GM21717 (cell line): ENCODE results near the gene ZNF330.

ENCODE experiments used
- ATAC-seq: cut with Tn5 transposase; IDR thresholded peaks from one replicate; pipeline ENCODE4 v1.9.1; 2021; ENCODE audit warnings: mild to moderate bottlenecking, moderate library complexity; ENCODE audit not compliant: unreplicated experiment

Gene ZNF330

DNA sequence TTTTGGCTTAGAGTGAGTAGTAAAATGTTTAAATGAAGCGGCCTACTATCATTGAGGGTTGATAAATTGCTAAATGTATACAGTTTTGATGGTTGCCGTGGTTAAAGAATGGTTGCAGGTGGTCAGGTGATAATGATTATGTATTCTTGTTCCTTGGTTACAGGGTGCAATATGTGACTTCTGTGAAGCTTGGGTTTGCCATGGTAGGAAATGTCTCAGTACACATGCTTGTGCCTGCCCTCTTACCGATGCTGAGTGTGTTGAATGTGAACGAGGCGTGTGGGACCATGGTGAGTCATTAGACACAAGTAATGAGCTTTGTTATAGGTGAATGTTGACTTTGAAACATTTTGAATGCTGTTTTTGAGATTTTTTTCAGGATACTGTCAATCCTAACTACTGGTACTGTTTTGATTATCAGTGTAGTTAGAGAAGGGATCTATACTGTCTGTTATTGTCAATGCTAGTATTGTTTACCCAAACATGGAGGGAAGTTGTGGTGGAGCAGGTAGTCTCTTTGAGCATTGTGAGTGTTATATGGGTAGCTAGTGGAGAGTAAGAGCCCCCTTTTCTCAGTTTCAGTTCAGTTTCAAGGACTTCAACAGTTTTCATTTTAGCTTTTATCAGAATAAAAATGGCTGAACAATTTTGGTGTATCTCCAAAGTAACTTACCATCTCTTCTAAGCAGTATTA is 8.9 kb downstream of the ZNF330 start:
- ATAC-seq = no peak

DNA sequence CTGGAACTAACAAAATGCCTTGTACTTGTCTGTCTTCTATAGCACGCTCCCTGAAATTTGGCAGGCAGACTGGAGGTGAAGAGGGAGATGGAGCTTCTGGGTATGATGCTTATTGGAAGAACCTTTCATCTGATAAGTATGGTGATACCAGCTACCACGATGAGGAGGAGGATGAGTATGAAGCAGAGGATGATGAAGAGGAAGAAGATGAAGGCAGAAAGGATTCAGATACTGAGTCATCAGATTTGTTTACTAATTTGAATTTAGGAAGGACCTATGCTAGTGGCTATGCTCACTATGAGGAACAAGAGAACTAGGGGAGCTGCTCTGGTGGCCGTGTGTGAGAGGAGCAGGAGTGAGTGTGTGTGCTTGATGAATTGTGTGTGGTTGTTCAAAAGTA is 13.0 kb downstream of the ZNF330 start:
- no peak for ATAC-seq

DNA sequence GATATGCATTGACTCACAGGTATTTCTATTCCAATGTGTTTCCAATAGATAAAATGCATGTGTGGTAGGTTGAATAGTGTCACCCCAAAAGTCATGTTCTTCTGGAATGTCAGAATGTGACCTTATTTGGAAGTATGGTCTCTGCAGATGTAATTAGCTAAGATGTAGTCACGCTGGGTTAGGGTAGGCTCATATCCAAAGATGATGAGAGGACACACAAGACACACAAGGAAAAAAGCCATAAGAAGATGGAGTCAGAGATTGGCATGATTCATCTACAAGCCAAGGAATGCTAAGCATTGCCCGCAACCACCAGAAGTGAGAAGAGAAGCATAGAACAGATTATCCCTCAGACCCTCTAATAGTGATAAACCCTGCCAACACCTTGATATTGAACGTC is 17.5 kb downstream of the ZNF330 start:
- no peak for ATAC-seq

DNA sequence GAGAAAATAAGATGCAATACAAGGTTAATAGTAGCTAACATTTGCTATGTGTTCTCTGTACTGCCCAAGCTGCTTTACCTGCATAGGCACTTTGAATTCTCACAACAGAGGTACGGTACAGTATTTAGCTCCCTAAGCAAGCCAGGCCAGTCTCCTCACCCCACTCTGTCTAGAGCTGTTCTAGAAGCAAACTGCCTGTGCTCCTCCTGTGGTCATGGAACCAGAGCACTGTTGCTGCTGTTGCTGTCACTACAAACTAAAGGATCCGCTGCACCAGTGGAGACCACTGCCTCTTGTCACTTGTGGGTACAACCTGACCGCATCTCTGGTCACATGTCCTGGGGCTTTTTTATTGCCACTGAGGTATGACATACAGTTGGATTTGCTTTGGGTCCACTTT is 19.6 kb downstream of the ZNF330 start:
- ATAC-seq = peak; percentile 28

DNA sequence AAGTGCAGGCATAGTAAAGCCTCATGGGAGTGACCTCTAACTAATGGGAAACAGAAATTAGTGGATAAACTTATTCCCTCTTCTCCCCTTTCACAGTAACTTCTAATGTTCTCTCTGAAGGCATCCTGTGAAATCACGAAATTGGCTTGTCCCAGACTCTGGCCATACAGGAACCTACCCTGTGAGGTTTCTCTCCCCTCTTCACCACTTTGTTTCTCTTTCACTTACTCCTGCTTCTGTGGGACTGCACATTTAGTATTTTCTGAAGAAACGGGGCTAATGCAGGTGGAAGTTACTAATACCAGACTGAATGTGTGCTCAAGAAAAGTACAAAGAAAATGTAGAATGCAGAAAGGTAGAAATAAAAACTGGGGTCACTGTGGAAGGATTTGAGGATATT is 20.0 kb downstream of the ZNF330 start:
- ATAC-seq = peak; percentile 76

DNA sequence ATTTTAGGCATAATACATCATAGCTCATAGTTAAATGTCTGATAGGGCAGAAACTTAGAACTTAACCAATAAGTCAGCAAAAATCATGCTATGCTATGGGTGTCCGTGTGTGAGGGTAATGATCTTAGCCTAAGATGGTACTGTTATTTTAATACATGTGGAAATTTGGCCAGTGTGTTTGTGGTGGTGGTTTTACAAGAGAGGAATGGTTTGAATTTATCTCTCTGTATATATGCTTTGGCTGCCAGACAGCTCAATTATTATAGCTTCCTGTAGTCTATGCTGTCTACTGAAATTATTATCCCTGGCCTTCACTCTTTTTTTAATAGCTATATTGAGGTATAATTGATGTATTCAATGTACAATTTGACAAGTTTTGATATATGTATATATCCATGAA is 21.3 kb downstream of the ZNF330 start:
- no peak for ATAC-seq

DNA sequence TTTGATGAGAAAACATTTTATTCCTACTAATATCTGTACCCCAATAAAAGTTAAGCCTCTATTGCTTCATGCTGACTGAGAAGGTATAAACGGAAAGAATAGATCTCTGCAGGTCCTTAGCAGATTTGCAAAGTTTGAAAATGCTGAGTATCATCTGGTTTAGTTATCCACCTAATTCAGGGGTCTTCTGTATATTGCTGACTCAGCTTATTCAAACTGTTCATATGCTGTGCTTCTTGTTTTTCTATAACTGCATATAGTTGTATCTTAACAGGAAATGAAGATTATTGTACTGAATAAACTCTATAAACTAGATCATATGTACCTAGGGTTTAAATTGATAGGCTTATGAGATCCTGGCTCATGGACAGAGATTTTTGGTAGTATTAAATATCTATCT is 23.7 kb downstream of the ZNF330 start:
- no peak for ATAC-seq

DNA sequence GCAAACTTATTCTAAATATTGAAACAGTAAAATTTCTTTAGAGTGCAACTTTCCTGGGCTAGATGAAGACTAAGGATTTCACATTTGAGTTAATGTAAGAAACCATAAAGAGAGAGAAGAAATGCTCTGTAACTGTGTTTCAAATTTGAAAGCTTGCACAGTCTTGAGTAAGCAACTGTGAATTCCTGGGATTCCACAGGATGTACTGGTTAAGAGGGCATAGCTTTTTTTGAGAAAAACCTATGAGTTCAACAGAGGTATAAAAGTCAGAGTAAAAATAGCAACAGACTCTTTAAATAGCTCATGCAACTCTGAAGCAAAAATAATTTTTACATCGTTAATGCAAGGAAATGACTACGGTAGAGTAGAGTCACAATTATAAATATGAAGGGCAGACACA is 25.5 kb downstream of the ZNF330 start:
- ATAC-seq = no peak

DNA sequence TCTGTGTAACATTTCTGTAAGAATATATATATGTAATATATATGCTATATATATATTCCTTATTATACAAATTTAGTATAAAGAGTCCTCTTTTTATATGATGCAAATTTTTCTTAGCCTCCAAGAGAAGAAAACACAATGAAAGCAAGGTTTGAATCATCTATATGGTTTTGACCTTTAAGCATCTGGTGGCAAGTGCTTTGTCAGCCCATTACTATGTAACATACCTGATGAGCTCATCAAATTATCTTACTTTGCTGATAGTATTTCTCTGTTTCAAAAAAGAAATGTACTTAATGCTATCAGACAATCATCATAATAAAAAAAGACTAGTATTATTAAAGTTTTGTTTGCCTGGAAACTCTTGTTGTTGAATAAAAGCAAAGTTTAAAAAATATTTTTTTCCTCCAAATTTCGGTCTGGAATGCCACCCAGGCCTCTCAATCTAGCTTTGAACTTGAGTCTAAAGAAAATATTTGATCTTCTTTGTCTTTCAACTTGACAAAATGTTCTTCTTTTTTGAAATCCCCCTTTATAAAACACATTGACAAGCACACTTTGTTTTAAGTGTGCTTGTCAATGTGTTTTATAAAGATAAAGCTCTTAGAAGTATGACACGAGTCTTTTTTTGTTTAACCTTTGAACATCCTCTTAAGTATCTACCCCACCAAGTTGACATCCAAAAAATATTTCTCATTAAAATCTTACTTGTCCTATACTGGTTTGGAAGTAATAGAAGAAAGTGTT is 26.2 kb downstream of the ZNF330 start:
- ATAC-seq = no peak

DNA sequence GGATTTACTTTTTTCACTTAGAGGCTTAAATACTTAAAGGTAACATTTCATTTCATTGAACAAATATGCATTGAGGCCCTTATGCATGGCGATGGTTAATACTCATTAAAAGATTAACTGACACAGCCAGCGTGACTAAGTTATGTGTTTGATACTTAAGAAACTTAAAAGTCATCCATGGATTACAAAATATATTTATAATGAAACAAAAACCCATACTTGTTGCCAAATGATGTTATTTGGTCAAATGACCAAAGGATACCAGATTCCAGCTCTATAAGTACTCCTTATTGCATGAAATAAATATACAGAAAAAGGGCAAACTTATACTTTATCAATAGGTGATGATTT is 26.7 kb downstream of the ZNF330 start:
- ATAC-seq = no peak

DNA sequence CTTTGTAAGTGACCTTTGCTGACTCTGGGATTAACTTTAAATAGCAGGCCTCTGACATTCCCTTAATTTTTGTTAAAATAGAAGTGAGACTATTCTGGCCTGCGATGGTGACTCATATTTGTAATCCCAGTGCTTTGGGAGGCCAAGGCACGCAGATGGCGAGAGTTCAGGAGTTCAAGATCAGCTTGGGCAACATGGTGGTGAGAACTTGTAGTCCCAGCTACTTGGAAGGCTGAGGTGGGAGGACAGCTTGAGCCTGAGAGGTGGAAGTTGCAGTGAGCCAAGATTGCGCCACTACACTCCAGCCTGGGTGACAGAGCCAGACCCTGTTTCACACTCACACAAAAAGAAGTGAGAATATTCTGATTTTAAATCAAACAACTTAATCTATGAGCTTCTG is 27.3 kb downstream of the ZNF330 start:
- no peak for ATAC-seq

DNA sequence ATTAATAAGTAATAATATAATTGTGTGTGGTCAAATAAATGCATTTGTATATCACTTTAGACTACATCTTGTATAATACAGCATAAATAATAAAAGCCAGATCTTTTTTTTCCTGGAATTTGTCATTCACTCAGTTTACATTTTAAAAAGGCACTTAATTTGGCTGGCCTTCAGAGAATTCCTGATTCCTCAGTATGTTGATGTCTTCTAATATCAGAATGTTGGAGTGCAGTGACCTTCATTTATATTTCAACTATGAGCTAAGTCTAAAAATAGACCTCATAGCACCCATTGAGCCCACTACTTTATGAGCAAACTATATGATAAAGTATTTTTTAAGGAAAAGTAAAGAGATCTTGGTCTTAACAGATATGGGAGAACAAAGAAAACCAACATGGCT is 27.8 kb downstream of the ZNF330 start:
- no peak for ATAC-seq

DNA sequence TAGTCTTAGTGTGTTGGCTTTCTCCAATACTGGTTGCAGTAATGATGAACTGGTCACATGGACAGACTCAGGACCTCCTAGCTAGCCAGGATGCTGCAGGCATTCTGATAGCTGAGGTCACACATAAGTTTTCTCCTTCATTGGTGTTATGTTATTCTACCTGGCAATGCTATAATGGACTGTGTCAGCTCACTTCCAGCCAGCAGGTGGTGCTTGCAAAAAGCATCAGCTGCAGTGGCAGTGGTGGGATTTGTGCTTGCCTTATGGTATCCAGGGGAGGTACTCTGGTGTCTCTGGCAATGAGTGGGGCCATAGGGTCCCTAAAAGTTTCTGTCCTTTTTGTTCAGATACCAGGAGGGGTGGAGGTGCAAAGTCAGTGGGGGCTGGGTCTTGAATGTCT is 33.6 kb downstream of the ZNF330 start:
- no peak for ATAC-seq

DNA sequence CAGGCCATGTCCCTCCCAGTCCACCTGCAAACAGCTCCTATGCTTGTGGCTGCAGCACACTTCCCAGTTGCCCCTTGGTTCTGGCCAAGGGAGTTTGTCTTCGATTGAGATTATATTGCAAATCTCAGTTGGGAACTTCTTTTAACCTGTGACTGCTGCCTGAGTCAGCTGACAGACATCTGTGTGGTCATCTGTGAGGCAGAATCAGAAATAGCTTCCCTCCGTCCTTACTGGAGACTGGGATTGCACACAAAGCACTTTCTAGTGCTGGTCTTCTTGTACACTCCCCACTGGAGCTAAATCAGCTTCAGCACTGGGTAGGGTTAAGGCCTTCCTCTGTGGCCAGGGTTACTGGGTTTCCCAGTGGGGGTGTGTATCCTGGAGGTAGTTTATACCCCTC is 34.3 kb downstream of the ZNF330 start:
- ATAC-seq = no peak

DNA sequence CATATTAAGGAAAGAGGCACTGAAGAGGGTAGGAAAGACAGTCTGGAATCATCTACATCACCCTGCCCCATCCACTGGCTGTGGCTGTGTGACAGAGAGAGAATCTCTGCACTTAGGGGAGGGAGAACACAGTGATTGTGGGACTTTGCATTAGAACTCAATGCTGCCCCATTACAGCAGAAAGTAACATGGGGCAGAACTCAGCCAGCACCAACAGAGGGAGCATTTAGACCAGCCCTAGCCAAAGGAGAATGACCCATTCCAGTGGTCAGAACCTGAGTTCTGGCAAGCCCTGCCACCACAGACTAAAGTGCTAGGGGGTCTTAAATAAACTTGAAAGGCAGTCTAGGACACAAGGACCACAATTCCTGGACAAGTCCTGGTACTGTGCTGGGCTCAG is 37.9 kb downstream of the ZNF330 start:
- no peak for ATAC-seq

DNA sequence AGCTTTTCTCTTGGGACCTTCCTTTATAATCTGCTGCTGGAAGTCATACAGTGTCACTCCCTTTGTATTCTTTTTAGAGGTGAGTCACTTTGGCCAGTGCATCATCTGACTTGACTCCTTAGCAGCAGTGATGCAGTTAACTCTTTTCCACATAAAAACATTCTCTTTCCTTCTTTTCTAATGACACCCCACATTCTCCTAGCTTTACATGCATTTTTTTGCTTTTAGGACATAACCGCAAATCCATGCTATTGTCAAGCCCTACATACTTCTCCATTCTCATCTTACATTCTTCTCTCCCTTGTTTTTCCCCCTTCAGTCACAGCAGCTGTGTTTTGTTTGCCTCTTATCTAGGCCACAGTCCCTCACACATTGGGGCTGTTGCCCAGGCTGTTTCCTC is 55.1 kb downstream of the ZNF330 start:
- no peak for ATAC-seq

DNA sequence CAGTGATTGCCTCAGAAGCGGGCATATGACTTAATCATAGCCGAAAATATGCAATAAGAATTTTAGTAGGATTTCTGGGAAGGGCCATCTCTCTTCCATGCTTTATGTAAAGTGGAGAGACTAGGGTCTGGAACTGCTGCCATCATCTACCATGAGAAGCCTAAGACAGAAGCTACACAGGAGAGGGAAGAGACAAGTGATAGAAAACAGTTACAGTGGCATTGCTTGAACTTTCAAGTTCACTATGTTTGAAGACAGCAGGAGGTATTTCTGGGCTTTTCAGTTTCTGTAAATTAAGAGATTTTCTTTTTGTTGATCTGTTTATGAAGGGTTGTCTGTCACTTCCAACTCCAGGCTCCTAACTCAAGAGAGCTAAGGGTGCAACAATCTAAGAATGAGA is 62.5 kb downstream of the ZNF330 start:
- ATAC-seq = no peak

DNA sequence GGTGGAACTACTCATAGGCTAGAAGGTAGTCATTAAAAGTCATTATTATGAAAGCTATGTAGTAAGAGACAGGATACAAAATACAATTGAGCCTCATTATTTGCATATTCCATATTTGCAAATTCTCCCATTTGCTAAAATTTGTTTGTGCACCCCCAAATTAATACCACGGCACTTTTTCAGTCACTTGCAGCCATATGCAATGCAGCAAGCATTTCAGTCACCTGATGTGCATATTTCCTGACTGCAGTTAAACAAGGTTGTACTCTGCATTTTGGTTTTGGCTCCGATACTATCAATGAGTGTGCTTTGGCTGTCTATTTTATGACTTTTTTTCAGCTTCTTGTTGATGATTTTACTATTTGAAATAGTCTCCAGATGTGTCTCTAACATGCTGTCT is 62.9 kb downstream of the ZNF330 start:
- ATAC-seq = no peak
